ENCODE measurements around the gene RPS6KA4. TPM values are rescaled to one million over a fixed set of nuclear protein-coding genes. Genes with fewer than 3 reads are reported as not detected.

RPS6KA4 gene
- total and polyA plus RNA-seq, 2 of the 13 experiments (the other 11 are each of a cell fraction or from before 2014, with no cell fraction given) = 8.9 to 14.2 TPM

DNA sequence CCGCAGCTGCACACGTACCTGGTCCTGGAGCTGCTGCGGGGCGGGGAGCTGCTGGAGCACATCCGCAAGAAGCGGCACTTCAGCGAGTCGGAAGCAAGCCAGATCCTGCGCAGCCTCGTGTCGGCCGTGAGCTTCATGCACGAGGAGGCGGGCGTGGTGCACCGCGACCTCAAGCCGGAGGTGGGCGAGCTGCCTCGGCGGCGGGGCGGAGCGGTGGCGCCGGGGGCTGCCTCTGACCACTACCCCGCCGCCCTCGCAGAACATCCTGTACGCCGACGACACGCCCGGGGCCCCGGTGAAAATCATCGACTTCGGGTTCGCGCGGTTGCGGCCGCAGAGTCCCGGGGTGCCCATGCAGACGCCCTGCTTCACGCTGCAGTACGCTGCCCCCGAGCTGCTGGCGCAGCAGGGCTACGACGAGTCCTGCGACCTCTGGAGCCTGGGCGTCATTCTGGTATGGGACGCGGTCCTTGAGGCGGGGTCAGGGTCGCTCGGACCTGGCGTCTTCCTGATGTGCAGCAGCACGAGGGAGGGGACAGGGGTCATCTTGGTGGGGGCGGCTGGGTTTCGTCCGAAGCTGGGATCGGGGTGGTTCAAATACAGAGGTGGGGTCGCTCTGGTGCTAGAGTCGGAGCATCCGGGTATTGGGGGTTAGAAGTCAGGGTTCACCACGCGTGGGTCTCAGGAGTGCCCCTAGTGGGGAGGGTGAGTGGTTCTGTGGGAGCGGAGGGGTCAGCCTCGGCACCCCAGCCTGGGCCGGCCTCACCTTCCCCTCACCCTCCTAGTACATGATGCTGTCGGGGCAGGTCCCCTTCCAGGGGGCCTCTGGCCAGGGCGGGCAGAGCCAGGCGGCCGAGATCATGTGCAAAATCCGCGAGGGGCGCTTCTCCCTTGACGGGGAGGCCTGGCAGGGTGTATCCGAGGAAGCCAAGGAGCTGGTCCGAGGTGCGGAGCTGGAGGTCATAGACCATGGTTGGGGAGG, 10.8 kb downstream of the RPS6KA4 start:
- POLR2A ChIA-PET = no interaction called here
- WGBS (ENCODE audit: low lambda C conversion rate) = 98% methylated on average over 57 of the region's 82 CpGs
- in situ Hi-C loops (cut with HindIII; ENCODE audit: extremely low pct_ligation_motif_present, low pct_unique_long_range_greater_than_20kb) (no loop called here), intact Hi-C loops (cut with micrococcal nuclease; ENCODE audit: unreplicated experiment) (no loop called here)
- Histone ChIP-seq H3K4me2 (ENCODE audit: low read depth, low read length) (no peak overlapping the region), H3K9ac (ENCODE audit: insufficient read depth, low read depth, low read length) (no peak overlapping the region), H3K9me3 (ENCODE audit: low read length) (no peaks in the 10 kb centered on the region), H3K27ac (ENCODE audit: extremely low read length, insufficient read depth, low read length) (no peak overlapping the region), H3K79me2 (ENCODE audit: insufficient read depth, low read length) (no peaks in the 10 kb centered on the region), H2AFZ (ENCODE audit: low read length) (no peak overlapping the region), H4K20me1 (ENCODE audit: insufficient read depth, low read length) (no peaks in the 10 kb centered on the region), H3K27me3 (ENCODE audit: control insufficient read depth in 1 of 2, insufficient read depth in 2 of 2, low read length in 2 of 2) (no peaks in the 10 kb centered on the region; a peak in 1 of 5 replicates), H3K4me1 (ENCODE audit: insufficient read depth, low read length) (peaks cover 6% of the 10 kb centered on the region; the same call in 1 of the 2 replicates), H3K4me3 (replicated peaks in 1 of 3; ENCODE audit: insufficient read depth in 1 of 3, low read depth in 2 of 3, low read length in 3 of 3) (no peak overlapping the region), H3K36me3 (replicated peaks in 1 of 2; ENCODE audit: control insufficient read depth in 1 of 2, insufficient read depth in 2 of 2, low read length in 2 of 2) (peaks cover 2 to 16% of the 10 kb centered on the region in 2 experiments; a peak in 3 of 5 replicates)
- BruUV-seq (replicated peaks) = no TSS peak
- CTCF ChIA-PET (ENCODE audit: low intra/inter-chr PET ratio, low total read pairs) = no interaction called here
- no peak for DNase-seq (ENCODE audit: low spot score)
- no peak for FAIRE-seq
- no peak for ATAC-seq
- TF ChIP-seq ZFP62 (CRISPR knock-in tag; IDR thresholded peaks at IDR 0.05) = no peak
- peak; percentile 52 for TF ChIP-seq AGO2 (optimal IDR thresholded peaks at IDR 0.05; ENCODE audit: low read depth, low read length)
- no peak for TF ChIP-seq MXI1 (IDR thresholded peaks at IDR 0.05; ENCODE audit: borderline replicate concordance, low read depth, low read length)
- no peak for TF ChIP-seq ZIK1 (CRISPR knock-in tag; IDR thresholded peaks at IDR 0.05; ENCODE audit: borderline replicate concordance, low read depth)
- TF ChIP-seq, protein P1, sequence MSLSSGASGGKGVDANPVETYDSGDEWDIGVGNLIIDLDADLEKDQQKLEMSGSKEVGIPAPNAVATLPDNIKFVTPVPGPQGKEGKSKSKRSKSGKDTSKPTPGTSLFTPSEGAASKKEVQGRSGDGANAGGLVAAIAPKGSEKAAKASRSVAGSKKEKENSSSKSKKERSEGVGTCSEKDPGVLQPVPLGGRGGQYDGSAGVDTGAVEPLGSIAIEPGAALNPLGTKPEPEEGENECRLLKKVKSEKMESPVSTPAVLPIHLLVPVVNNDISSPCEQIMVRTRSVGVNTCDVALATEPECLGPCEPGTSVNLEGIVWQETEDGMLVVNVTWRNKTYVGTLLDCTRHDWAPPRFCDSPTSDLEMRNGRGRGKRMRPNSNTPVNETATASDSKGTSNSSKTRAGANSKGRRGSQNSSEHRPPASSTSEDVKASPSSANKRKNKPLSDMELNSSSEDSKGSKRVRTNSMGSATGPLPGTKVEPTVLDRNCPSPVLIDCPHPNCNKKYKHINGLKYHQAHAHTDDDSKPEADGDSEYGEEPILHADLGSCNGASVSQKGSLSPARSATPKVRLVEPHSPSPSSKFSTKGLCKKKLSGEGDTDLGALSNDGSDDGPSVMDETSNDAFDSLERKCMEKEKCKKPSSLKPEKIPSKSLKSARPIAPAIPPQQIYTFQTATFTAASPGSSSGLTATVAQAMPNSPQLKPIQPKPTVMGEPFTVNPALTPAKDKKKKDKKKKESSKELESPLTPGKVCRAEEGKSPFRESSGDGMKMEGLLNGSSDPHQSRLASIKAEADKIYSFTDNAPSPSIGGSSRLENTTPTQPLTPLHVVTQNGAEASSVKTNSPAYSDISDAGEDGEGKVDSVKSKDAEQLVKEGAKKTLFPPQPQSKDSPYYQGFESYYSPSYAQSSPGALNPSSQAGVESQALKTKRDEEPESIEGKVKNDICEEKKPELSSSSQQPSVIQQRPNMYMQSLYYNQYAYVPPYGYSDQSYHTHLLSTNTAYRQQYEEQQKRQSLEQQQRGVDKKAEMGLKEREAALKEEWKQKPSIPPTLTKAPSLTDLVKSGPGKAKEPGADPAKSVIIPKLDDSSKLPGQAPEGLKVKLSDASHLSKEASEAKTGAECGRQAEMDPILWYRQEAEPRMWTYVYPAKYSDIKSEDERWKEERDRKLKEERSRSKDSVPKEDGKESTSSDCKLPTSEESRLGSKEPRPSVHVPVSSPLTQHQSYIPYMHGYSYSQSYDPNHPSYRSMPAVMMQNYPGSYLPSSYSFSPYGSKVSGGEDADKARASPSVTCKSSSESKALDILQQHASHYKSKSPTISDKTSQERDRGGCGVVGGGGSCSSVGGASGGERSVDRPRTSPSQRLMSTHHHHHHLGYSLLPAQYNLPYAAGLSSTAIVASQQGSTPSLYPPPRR (CRISPR knock-in tag; IDR thresholded peaks at IDR 0.05; ENCODE audit: borderline replicate concordance) = no peak
- no peak for TF ChIP-seq ZNF775 (CRISPR knock-in tag; IDR thresholded peaks at IDR 0.05; ENCODE audit: borderline replicate concordance)
- TF ChIP-seq ZNF282 (IDR thresholded peaks at IDR 0.05; ENCODE audit: partially characterized antibody) = no peak
